ENCODE results near the gene PPME1.

Gene PPME1

DNA sequence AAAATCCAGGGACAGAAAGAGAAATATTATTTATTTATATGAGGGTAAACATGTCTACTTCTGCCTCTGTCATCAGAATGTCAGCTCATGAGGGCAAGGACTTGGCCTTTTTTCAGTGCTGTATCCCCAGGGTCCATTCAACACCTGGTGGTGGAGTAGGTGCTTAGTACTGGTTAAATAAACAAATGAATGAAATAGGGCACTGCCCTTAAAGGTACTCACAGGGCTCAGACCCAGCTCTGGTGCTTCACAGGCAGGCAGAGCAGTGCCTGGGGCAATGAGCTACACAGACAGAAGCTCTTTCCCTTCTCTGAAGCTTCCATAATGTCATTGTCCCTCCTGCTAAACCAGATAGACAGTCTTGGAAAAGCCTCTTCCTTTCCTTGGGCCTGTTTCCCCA, 109.4 kb downstream of the PPME1 start:
- DNase-seq (ENCODE audit: low spot score), result no peak

DNA sequence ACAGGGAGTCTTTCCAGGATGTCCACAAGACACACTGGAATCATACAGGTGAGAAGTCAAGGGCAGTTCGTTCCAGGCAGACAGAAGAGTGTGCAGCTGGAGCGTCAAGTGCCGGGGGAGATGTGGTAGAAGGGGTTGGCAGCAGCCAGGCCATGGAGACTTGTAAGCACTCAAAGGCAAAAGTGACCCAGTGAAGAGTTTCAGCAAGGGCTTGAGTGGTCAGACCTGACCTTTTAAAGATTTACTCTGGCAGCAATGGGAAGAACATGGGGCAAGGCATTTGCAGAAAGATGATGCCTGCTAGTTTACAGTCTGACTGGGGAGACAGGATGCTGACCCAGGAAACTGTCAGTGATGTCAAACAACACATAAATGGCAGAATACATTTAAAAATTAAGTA, 111.3 kb downstream of the PPME1 start:
- DNase-seq (ENCODE audit: low spot score), result no peak

DNA sequence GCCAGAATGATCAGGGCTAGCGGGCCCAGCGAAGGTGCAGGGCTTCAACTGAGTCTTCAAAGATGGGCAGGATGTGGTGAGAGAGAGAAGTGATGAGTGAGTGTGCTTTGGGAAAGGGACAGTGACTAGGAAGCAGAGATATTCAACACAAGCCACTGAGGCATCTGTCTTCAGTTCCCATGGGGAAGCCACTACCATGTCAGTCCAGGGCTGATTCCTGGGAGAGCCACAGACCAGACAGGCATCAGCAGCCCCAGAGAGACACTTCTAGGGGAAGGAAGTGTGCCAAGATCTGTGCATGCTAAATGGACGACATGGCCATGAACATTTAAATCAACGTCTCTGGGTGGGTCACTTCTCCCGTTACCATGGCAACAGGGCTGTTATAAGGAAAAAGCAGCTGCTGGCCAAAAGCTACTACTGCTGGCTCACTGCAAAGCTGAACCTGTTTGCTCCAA, 111.9 kb downstream of the PPME1 start:
- no peak for DNase-seq (ENCODE audit: low spot score)

DNA sequence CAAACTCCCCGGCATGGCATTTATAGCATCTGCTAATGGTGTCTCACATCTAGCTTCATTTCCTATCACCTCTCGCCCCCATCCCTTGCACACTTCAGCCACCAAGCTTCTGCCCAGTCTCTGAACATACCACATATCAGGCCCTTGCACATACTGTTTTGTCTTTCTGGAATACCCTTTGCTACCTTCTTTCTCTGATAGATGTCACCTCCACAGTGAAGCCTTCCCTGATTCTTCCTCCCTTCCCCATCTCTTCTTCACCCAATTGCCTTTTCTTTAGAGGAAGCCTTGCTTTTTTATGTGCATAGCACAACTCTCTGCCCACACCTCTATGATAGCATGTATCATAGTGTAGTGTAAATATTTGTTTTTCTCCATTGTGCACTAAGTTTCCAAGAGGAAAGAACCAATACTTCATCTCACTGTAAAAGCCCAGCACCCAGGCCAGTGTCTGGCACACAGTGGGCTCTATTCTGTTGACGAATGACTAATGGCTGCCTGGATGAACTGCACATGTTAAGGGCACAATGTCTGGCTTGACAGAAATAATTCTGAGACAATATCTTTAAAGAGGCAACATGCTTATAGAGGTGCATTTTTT, 112.6 kb downstream of the PPME1 start:
- peak; percentile 8 for DNase-seq (ENCODE audit: low spot score)

DNA sequence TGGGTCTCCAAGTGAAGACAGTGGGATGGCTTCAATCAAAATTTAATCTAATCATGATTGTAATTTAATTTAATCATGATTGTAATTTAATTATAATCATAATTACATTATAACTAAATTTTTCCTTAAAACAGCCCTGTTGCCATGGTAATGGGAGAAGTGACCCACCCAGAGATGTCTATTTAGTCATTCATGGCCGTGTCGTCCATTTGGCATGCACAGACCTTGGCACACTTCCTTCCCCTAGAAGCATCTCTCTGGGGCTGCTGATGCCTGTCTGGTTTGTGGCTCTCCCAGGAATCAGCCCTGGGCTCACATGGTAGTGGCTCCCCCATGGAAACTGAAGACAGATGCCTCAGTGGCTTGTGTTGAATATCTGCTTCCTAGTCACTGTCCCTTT, 113.4 kb downstream of the PPME1 start:
- peak; percentile 41 for DNase-seq (ENCODE audit: low spot score)

DNA sequence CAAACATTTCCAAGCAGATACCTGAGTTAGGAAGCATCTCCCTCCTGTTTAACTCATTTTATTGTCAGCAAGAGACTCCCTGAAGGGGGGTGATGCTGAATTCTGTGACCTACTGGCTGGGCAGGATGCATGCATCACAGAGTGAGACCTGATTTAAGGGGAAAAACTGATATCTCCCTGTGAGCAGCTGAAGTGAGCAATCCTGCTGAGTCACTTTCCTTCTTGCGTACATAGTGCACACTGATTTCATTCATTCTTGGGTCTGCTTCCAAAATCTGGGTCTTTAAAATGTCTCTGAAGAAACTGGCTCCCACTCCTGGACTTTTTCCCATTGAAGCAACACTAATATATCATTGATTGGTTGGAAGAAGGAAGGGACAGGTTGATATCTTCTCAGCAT, 117.1 kb downstream of the PPME1 start:
- peak; percentile 85 for DNase-seq (ENCODE audit: low spot score)

DNA sequence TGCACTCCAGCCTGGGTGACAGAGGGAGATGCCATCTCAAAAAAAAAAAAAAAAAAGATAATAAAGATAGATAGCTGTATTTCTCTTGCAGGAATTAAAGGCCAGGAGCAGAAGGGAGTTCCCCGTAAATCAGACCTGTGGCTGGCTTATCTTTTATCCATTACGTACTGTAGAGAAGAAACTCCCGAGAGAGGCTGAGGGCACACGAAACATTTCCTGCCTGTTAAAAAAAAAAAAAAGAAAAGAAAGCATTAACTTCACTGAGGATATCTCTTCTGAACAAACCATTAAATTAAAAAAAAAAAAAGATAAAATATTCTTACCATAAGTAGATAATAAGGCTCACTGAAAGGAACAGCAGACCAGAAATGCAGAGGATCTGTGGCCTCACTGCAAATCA, 117.8 kb downstream of the PPME1 start:
- no peak for DNase-seq (ENCODE audit: low spot score)

DNA sequence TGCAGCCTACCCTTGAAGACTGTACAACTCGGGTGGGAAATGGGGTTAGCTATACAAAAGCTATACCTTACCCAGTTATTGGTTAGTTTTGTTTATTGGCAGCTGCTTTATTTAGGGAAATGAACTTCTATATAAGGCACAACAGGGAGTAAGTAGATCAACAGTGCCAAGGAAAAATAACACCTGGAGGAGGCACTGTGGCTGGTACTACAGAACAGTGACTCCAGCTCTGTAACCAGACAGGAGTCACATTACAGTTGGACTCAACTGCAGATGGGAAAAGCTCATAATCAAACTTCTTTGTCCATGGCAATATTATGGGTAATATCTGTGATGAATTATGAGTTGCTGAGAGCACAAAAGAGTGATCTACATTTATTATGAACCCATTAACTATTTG, 126.4 kb downstream of the PPME1 start:
- no peak for DNase-seq (ENCODE audit: low spot score)

DNA sequence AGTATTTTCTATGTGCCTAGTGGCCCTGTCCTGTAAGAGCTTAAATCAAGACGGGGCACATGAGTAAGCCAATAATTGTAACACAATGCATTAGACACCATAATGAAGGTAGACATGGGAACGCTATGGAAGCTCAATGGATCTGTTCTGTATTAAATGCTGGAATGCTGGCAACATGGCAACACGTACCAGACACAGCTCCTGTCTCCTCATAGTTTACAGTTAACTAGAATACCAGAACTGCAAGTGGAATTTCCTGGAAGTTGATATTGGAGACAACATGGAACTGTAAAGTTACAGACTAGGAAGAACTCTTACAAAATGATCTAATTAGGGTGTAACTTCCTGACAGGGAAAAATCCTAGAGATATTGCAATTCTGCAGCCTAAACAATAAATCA, 127.9 kb downstream of the PPME1 start:
- DNase-seq (ENCODE audit: low spot score), result no peak
